Measurements from ENCODE around the gene TBCD. TPM values are rescaled to one million over a fixed set of nuclear protein-coding genes. Genes with fewer than 3 reads are reported as not detected.

The TBCD gene
- total RNA-seq, 1 experiment from 2014 or later = 129 TPM

GRCh38 chr17:82858376-82859126, 106.7 kb downstream of the TBCD start:
- Mint-ChIP-seq H3K4me1 (peaks cover 9 to 17% of the 10 kb centered on the region in 2 experiments), H3K36me3 (ENCODE audit: insufficient read depth in 1 of 3, low read depth in 3 of 3) (peaks cover 26 to 28% (median 28%) of the 10 kb centered on the region in 3 experiments), H3K9me3 (no peaks in the 10 kb centered on the region), H3K4me3 (no peak overlapping the region), H3K27ac (peak overlapping the region in 1 of 3 experiments; percentile 94; a peak in 3 of 7 replicates), H3K27me3 (ENCODE audit: low read depth) (no peaks in the 10 kb centered on the region)
- H3K27ac ChIP-seq (ENCODE audit: insufficient read length, low read depth, low read length) = no peak overlapping the region
- no peak overlapping the region for H2BK12ac ChIP-seq (ENCODE audit: insufficient read length, low read depth, low read length)
- no peak overlapping the region for H3K56ac ChIP-seq (ENCODE audit: insufficient read length, low read depth, low read length)
- no peak overlapping the region for H3K23ac ChIP-seq (ENCODE audit: insufficient read length, low read depth, low read length)
- no peak overlapping the region for H3K4ac ChIP-seq (ENCODE audit: low read depth, low read length)
- H3T11ph ChIP-seq (ENCODE audit: low read length) = no peak overlapping the region
- no peak overlapping the region for H2BK20ac ChIP-seq (ENCODE audit: low read depth, low read length, poor library complexity, severe bottlenecking)
- no peak overlapping the region for H2BK5ac ChIP-seq (ENCODE audit: insufficient read length, low read length)
- H2AFZ ChIP-seq (ENCODE audit: low read length) = no peak overlapping the region
- H3K4me2 ChIP-seq (ENCODE audit: insufficient read depth, insufficient read length, low read length) = no peak overlapping the region
- H3K27me3 ChIP-seq (ENCODE audit: insufficient read depth, low read length) = no peaks in the 10 kb centered on the region
- no peaks in the 10 kb centered on the region; the same call in 1 of the 2 replicates for H3K79me2 ChIP-seq (ENCODE audit: insufficient read depth, low read length)
- H3K18ac ChIP-seq (ENCODE audit: insufficient read length, low read depth, low read length) = no peak overlapping the region
- WGBS (ENCODE audit: extremely low coverage, insufficient read length, low lambda C conversion rate) = no CpG with 5 or more reads among the region's 28 CpGs
- DNase-seq = no peak
- no peak for TF ChIP-seq CTCF (conservative IDR thresholded peaks at IDR 0.05)
- no peaks in the 10 kb centered on the region for H3K23me2 ChIP-seq (ENCODE audit: insufficient read length, low read depth, low read length, poor library complexity, severe bottlenecking)
- H3K9ac ChIP-seq (ENCODE audit: extremely low read depth, insufficient read length, low read length) = no peak overlapping the region
- no peak overlapping the region for H4K8ac ChIP-seq (replicated peaks; ENCODE audit: insufficient read length, low read depth, low read length)
- H3K14ac ChIP-seq (ENCODE audit: insufficient read depth, low read length) = no peak overlapping the region
- no peaks in the 10 kb centered on the region for H3K79me1 ChIP-seq (ENCODE audit: insufficient read depth, low read depth, low read length, poor library complexity, severe bottlenecking)
- H2BK120ac ChIP-seq (ENCODE audit: low read depth, low read length, poor library complexity, severe bottlenecking) = no peak overlapping the region
- no peak overlapping the region for H4K5ac ChIP-seq (ENCODE audit: insufficient read length, low read depth, low read length)
- no peak overlapping the region for H4K91ac ChIP-seq (ENCODE audit: insufficient read length, low read depth, low read length)
- H3K9me3 ChIP-seq (ENCODE audit: control insufficient read depth, low read depth, low read length) = no peaks in the 10 kb centered on the region
- no peaks in the 10 kb centered on the region for H3K4me1 ChIP-seq (ENCODE audit: insufficient read depth, low read length)
- H2BK15ac ChIP-seq (ENCODE audit: low read depth, low read length) = no peak overlapping the region
- H4K20me1 ChIP-seq (ENCODE audit: control insufficient read depth, insufficient read depth, insufficient read length) = no peaks in the 10 kb centered on the region
- H2AK5ac ChIP-seq (ENCODE audit: insufficient read length, low read length) = no peak overlapping the region
